ENCODE measurements around the gene MPPE1.
"Not testable (repeated sequence)": the region's sequence is repeated elsewhere in the genome, so short reads cannot be mapped to it uniquely, and the experiment has no call there.

The MPPE1 gene

GRCh38 chr18:11908182-11909060 is at the start of gene MPPE1:
Gene MPPE1 (minus strand): TSS chr18:11908317. CDS start chr18:11897264, 11,053 bp downstream.
- peak; percentile 67 to 96 (median 90) for DNase-seq
- intact Hi-C loops (cut with DNase I), result loop anchor here (5.0 kb wide), 1 partner anchor 56 kb away; the partner anchor contains the start of gene CHMP1B

- no peak for DNase-seq
- intact Hi-C loops (cut with DNase I), result no loop called here
Observed at GRCh38 chr18:11957636-11958035, 49.5 kb upstream of the MPPE1 start.

GRCh38 chr18:11956371-11957308 is 48.5 kb upstream of the MPPE1 start:
- intact Hi-C loops (cut with DNase I), result no loop called here
- no peak for DNase-seq

- intact Hi-C loops (cut with DNase I), result no loop called here
- DNase-seq, result peak in 39 of 42 donors; percentile 12 to 85 (median 55)
Observed at GRCh38 chr18:11955239-11956029, 47.3 kb upstream of the MPPE1 start.

GRCh38 chr18:11953113-11953512 is 45.0 kb upstream of the MPPE1 start:
- no peak for DNase-seq
- intact Hi-C loops (cut with DNase I), result no loop called here

- no peak for DNase-seq
- intact Hi-C loops (cut with DNase I), result no loop called here
Observed at GRCh38 chr18:11951390-11951851, 43.3 kb upstream of the MPPE1 start.

GRCh38 chr18:11950824-11951223 is 42.7 kb upstream of the MPPE1 start:
- intact Hi-C loops (cut with DNase I), result no loop called here
- no peak for DNase-seq

- intact Hi-C loops (cut with DNase I), result loop anchor here (5.0 kb wide), 1 partner anchor 33 kb away; the partner anchor contains the start of gene IMPA2
- no peak for DNase-seq
Observed at GRCh38 chr18:11948852-11949523, 40.9 kb upstream of the MPPE1 start.

GRCh38 chr18:11947214-11948191 is 39.4 kb upstream of the MPPE1 start:
- intact Hi-C loops (cut with DNase I), result loop anchor here (5.0 kb wide), 1 partner anchor 35 kb away; the partner anchor contains the start of gene IMPA2

GRCh38 chr18:11946756-11947155 is 38.6 kb upstream of the MPPE1 start:
- intact Hi-C loops (cut with DNase I), result loop anchor here (5.0 kb wide), 1 partner anchor 36 kb away; the partner anchor contains the start of gene IMPA2

More at GRCh38 chr18:11947214-11948191, 39.4 kb upstream of the MPPE1 start:
- DNase-seq, result peak; percentile 67 to 94 (median 85)

GRCh38 chr18:11945834-11946659 is 37.9 kb upstream of the MPPE1 start:
- intact Hi-C loops (cut with DNase I), result loop anchor here (5.0 kb wide), 1 partner anchor 36 kb away; the partner anchor contains the start of gene IMPA2
- not testable (repeated sequence) for DNase-seq

More at GRCh38 chr18:11946756-11947155, 38.6 kb upstream of the MPPE1 start:
- DNase-seq, result peak in 1 of 42 donors; percentile 5

GRCh38 chr18:11944786-11945185 is 36.7 kb upstream of the MPPE1 start:
- no peak for DNase-seq
- intact Hi-C loops (cut with DNase I), result loop anchor here (5.0 kb wide), 1 partner anchor 38 kb away; the partner anchor contains the start of gene IMPA2

- intact Hi-C loops (cut with DNase I), result no loop called here
- DNase-seq, result no peak
Observed at GRCh38 chr18:11944252-11944651, 36.1 kb upstream of the MPPE1 start.

GRCh38 chr18:11943551-11943950 is 35.4 kb upstream of the MPPE1 start:
- intact Hi-C loops (cut with DNase I), result no loop called here
- no peak for DNase-seq

GRCh38 chr18:11940956-11941355 is 32.8 kb upstream of the MPPE1 start:
- intact Hi-C loops (cut with DNase I), result no loop called here
- no peak for DNase-seq

Data from head of caudate nucleus (tissue), 42 donors.